K562 (cell line): ENCODE data around the gene ADAM8. TPM values are rescaled to one million over a fixed set of nuclear protein-coding genes. Genes with fewer than 3 reads are reported as not detected.

Source experiments
- GATAD2A ChIP-seq: fragments of 450-650 bp; IDR thresholded peaks from 2 replicates; pipeline ENCODE4 v1.6.1; 2017
- MAFG ChIP-seq: fragments of 450-650 bp; conservative IDR thresholded peaks from 2 replicates; pipeline ENCODE4 v1.6.1; 2016; ENCODE audit warnings: missing genetic modification characterization, missing compliant biosample characterization
- MECOM ChIP-seq: fragments of 250-450 bp; sonication (Bioruptor Pico); IDR thresholded peaks from 2 replicates; pipeline ENCODE4 v1.8.0; 2022; ENCODE audit warnings: inconsistent platforms
- NR2F6 ChIP-seq: fragments of 450-650 bp; formaldehyde crosslinking; IDR thresholded peaks from 2 replicates; pipeline ENCODE4 v1.4.0; 2020; ENCODE audit warnings: mild to moderate bottlenecking
- PML ChIP-seq: IDR thresholded peaks from 2 replicates; pipeline ENCODE4 v1.6.1; 2012; ENCODE audit warnings: low read length, inconsistent platforms
- POU5F1 ChIP-seq: fragments of 150-350 bp; IDR thresholded peaks from 2 replicates; pipeline ENCODE4 v1.6.1; 2014; ENCODE audit warnings: borderline replicate concordance, low read length, low read depth, mild to moderate bottlenecking; ENCODE audit not compliant: partially characterized antibody
- SMARCA5 ChIP-seq: fragments of 450-650 bp; IDR thresholded peaks from 2 replicates; pipeline ENCODE4 v1.6.1; 2016
- ZBTB17 ChIP-seq: fragments of 450-650 bp; formaldehyde crosslinking; IDR thresholded peaks from 2 replicates; pipeline ENCODE4 v1.4.0; 2020; ENCODE audit warnings: mild to moderate bottlenecking
- ZNF146 ChIP-seq: IDR thresholded peaks from one replicate; pipeline ENCODE4 v1.6.1; 2018; ENCODE audit warnings: missing compliant biosample characterization; ENCODE audit not compliant: unreplicated experiment
- ZNF3 ChIP-seq: fragments of 250-450 bp; sonication (Bioruptor Pico); IDR thresholded peaks from 2 replicates; pipeline ENCODE4 v1.5.0; 2021; ENCODE audit warnings: mild to moderate bottlenecking, moderate library complexity
- polyA plus RNA-seq, 8 experiments: library from polyadenylated mRNA; depleted of rRNA in 4 of 8; stranded (reverse) in 5 of 8; unstranded in 3 of 8; fragments of >200 nt; fragmentation: Nextera tagmentation in 2 of 8; fragmentation: Illumina TruSeq in 1 of 8; extraction: Ambion mirVana in 2 of 8; extraction: Trizol in 1 of 8; gene quantifications; 2 replicates each; pipeline versions ENCODE4 v1.2.1 to v1.2.3, GENCODE V29; 2011 to 2014; ENCODE audit warnings: inconsistent platforms in 1 of 8, missing spikeins in 1 of 8
- total RNA-seq, 7 experiments: library from RNA; depleted of rRNA in 6 of 7; stranded (reverse); fragments of >200 nt in 6 of 7; fragmentation: Illumina TruSeq in 2 of 7; extraction: Trizol in 2 of 7; gene quantifications; 2 replicates each; pipeline versions ENCODE4 v1.2.1 to v1.2.3, GENCODE V29; 2011 to 2021; ENCODE audit warnings: low replicate concordance in 1 of 7
- TF ChIP-seq, protein P1 (sequence below), 2 experiments: fragments of 450-650 bp; IDR thresholded peaks; 2 replicates each; pipeline ENCODE4 v1.6.1; 2016; ENCODE audit warnings: mild to moderate bottlenecking in 2 of 2, borderline replicate concordance in 1 of 2, low read depth in 1 of 2, moderate library complexity in 1 of 2
- TF ChIP-seq, protein P2 (sequence below): fragments of 450-650 bp; formaldehyde crosslinking; IDR thresholded peaks from 2 replicates; pipeline ENCODE4 v1.4.0; 2020; ENCODE audit warnings: mild to moderate bottlenecking, moderate library complexity
- TF ChIP-seq, protein P3 (sequence below): fragments of 250-450 bp; sonication (Bioruptor Pico); IDR thresholded peaks from 2 replicates; pipeline ENCODE4 v1.8.0; 2022; ENCODE audit warnings: inconsistent platforms
- TF ChIP-seq, protein P4 (sequence below): sonication (generic); formaldehyde crosslinking; IDR thresholded peaks from 2 replicates; pipeline ENCODE4 v1.8.0; 2022; ENCODE audit warnings: missing genetic modification reagents, mild to moderate bottlenecking, borderline replicate concordance

ADAM8 gene
- total and polyA plus RNA-seq, 9 of the 15 experiments (the other 6 are each of a cell fraction or from before 2014, with no cell fraction given) = 0.07 to 7.0 (median 1.1) TPM

DNA sequence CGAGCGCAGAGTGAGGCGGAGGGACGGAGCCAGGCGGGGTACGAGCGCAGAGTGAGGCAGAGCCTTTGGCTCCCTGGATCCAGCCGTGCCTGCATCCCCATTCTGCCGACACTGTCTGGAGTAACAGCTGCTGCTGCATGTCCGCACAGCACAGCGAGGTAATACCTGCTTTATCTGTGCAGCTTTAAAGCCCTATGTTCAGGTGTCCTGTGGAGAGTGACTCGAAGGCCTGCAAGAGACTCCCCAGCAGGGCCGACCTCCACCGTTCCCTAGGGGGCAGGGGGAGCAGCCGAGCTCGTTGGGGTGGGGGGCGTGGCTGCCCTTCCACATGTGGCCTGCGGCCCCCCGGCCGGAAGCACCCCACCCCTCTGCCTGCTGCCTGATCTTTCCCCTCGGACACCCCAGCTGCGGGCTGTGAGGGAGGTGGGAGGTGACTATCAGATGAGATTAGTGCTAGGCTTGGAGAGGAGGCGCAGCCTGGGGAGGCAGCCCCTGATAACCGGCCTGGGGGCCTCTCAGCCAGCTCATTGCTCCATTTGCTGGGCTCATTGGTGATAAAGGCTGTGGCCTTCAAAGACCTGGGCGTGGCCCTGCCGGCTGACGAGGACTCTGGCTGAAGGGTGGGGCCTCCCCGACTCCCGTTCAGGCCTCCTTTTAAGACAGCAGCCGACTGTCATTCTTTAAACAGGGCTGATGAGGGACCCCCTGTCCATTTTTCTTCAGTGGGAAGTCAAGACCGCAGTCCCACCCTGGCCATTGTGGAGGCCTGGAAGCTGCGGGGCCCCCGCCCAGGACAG is 31.0 kb downstream of the ADAM8 start (continued):
- TF ChIP-seq, protein P1, sequence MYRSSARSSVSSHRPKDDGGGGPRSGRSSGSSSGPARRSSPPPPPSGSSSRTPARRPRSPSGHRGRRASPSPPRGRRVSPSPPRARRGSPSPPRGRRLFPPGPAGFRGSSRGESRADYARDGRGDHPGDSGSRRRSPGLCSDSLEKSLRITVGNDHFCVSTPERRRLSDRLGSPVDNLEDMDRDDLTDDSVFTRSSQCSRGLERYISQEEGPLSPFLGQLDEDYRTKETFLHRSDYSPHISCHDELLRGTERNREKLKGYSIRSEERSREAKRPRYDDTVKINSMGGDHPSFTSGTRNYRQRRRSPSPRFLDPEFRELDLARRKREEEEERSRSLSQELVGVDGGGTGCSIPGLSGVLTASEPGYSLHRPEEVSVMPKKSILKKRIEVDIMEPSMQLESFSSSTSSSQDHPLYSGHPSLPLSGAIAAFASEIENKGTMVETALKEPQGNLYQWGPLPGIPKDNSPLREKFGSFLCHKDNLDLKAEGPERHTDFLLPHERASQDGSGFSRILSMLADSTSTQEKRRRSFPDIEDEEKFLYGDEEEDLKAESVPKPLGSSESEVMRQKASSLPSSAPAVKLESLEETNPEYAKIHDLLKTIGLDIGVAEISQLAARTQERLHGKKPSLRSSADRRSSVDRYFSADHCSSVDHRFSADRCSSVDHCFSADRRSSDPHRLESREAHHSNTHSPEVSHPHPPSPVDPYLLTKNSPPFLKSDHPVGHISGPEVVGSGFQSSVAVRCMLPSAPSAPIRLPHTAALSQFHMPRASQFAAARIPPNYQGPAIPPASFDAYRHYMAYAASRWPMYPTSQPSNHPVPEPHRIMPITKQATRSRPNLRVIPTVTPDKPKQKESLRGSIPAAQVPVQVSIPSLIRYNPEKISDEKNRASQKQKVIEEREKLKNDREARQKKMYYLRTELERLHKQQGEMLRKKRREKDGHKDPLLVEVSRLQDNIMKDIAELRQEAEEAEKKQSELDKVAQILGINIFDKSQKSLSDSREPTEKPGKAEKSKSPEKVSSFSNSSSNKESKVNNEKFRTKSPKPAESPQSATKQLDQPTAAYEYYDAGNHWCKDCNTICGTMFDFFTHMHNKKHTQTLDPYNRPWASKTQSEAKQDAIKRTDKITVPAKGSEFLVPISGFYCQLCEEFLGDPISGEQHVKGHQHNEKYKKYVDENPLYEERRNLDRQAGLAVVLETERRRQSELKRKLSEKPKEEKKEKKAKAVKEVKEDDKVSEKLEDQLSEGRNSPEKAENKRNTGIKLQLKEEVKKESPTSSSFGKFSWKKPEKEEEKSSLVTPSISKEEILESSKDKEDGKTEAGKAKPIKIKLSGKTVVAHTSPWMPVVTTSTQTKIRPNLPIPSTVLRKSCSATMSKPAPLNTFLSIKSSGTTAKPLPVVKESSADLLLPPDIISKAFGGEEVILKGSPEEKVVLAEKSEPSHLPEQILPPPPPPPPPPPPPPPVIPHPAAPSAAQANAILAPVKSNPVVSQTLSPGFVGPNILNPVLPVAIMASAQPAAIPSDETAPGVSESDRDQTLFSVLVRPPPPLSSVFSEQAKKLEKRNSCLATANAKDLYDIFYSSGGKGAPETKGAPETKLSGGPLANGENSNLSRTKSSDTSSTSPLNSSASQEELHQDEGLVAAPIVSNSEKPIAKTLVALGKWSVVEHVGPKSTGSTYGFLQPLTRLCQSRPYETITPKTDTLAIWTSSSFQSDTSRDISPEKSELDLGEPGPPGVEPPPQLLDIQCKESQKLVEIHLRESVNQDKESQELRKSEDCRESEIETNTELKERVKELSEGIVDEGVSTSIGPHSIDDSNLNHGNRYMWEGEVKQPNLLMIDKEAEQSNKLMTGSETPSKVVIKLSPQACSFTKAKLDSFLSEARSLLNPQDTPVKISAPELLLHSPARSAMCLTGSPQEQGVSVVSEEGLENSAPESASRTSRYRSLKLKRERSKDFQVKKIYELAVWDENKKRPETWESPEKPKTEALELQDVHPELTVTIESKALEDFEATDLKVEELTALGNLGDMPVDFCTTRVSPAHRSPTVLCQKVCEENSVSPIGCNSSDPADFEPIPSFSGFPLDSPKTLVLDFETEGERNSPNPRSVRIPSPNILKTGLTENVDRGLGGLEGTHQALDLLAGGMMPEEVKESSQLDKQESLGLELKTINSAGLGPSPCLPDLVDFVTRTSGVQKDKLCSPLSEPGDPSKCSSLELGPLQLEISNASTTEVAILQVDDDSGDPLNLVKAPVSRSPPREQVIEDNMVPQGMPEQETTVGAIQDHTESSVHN (IDR thresholded peaks at IDR 0.05; ENCODE audit: borderline replicate concordance in 1 of 2, low read depth in 1 of 2) = no peak
- TF ChIP-seq ZBTB17 (CRISPR knock-in tag) (no peak), SMARCA5 (peak; percentile 65; the same call in 1 of the 2 replicates), NR2F6 (CRISPR knock-in tag) (no peak), ZNF146 (CRISPR knock-in tag) (no peak), MECOM (CRISPR knock-in tag) (no peak), PML (peak; percentile 31; the same call in 1 of the 2 replicates), GATAD2A (0 out of 2 replicates have a peak, but pooled peaks have one; percentile 48), ZNF3 (CRISPR knock-in tag) (no peak), POU5F1 (no peak), MAFG (no peak)
- TF ChIP-seq, protein P2, sequence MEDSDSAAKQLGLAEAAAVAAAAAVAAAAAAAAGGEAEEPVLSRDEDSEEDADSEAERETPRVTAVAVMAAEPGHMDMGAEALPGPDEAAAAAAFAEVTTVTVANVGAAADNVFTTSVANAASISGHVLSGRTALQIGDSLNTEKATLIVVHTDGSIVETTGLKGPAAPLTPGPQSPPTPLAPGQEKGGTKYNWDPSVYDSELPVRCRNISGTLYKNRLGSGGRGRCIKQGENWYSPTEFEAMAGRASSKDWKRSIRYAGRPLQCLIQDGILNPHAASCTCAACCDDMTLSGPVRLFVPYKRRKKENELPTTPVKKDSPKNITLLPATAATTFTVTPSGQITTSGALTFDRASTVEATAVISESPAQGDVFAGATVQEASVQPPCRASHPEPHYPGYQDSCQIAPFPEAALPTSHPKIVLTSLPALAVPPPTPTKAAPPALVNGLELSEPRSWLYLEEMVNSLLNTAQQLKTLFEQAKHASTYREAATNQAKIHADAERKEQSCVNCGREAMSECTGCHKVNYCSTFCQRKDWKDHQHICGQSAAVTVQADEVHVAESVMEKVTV (CRISPR knock-in tag) = no peak
- TF ChIP-seq, protein P3, sequence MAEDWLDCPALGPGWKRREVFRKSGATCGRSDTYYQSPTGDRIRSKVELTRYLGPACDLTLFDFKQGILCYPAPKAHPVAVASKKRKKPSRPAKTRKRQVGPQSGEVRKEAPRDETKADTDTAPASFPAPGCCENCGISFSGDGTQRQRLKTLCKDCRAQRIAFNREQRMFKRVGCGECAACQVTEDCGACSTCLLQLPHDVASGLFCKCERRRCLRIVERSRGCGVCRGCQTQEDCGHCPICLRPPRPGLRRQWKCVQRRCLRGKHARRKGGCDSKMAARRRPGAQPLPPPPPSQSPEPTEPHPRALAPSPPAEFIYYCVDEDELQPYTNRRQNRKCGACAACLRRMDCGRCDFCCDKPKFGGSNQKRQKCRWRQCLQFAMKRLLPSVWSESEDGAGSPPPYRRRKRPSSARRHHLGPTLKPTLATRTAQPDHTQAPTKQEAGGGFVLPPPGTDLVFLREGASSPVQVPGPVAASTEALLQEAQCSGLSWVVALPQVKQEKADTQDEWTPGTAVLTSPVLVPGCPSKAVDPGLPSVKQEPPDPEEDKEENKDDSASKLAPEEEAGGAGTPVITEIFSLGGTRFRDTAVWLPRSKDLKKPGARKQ (CRISPR knock-in tag) = no peak
- TF ChIP-seq, protein P4, sequence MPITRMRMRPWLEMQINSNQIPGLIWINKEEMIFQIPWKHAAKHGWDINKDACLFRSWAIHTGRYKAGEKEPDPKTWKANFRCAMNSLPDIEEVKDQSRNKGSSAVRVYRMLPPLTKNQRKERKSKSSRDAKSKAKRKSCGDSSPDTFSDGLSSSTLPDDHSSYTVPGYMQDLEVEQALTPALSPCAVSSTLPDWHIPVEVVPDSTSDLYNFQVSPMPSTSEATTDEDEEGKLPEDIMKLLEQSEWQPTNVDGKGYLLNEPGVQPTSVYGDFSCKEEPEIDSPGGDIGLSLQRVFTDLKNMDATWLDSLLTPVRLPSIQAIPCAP (CRISPR knock-in tag) = no peak
